ENCODE measurements around the gene PPARD.

PPARD gene

DNA sequence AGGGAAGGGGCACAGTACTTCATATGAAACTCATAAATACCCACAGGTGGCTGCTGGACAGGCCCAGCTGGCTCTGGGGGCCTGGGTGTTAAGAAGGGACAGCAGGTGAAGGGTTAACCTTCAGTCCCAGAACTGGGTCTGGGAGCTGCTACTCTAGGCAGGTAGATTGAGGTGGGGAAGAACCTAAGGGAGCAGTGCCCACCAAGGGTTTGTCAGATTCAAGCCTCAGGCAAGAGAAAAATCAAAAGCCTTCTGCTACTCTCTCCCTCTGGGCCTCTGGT is 131.4 kb downstream of the PPARD start:
- DNase-seq = no peak

- no peak for DNase-seq
Observed at GRCh38 chr6:35474131-35474941, 132.0 kb downstream of the PPARD start.

GRCh38 chr6:35474942-35475570 is 132.7 kb downstream of the PPARD start:
- DNase-seq = no peak

DNA sequence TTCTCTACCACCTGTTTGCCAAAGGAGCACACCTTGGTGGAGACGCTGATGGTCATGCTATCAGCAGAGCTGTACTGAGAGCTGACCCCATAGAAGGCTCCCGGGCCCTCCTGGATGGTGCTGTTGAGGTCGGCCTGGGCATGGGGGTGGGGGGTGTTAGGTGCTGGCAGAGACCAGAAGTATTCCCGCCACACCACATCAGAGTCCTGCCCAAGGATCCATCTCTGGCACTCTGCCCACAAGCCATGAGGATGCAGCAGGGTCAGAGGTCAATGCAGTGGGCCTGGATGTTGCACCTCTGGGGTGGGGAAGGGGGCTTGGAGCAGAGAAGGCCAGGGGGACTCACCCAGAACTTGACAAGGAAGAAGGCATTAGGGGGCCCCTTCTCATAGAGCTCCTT is 133.2 kb downstream of the PPARD start:
- no peak for DNase-seq

DNA sequence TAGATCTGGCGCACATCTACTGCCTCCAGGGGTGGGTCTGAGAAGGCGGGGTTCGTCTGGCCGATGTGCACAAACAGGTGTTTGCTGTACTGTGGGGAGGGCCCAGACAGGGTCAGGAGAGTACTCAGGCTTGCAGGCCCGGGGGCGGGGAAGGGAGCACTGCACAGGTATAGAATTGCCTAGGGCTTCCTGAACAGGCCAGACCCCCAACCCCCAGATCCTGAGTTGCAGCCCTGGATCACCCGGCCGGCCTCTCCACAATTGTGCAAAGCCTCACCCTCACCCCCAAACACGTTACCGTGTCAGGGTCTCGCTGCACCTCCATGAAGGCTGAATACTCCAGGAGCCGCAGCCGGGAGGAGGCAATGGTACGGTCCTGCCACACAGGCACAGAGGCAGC is 133.6 kb downstream of the PPARD start:
- no peak for DNase-seq

DNA sequence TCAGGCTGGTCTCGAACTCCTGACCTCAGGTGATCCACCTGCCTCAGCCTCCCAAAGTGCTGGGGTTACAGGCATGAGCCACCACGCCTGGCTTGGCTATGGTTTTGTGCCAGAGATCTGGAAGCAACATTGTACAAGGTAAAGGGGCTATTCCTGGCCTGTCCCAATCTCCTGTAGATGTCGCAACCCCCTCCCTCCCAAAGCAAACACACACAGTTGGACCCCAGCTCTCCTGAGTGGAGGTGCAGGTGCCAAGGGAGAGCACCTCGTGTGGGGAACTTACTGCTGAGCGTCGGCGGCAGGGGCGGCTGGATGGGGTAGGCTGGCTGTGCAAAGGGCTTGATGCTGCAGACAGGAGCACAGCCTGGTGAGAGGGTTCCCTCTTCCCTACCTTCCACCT is 134.7 kb downstream of the PPARD start:
- DNase-seq = peak; percentile 74

Measured in DMS79 treated with DMSO at 0.1 percent for 48 hours (cell line).